PC-9 (cell line): ENCODE measurements around the gene PDK4.

ENCODE experiments used
- EZH2 ChIP-seq: fragments of 200-600 bp; sonication (generic); IDR thresholded peaks from 2 replicates; pipeline ENCODE4 v1.8.0; 2017; ENCODE audit warnings: antibody characterized with exemption, low read depth
- TF ChIP-seq, protein P1 (sequence below): fragments of 200-600 bp; sonication (generic); conservative IDR thresholded peaks from 2 replicates; pipeline ENCODE4 v1.6.1; 2017; ENCODE audit warnings: mixed run types, antibody characterized with exemption, mild to moderate bottlenecking, moderate library complexity

DNA sequence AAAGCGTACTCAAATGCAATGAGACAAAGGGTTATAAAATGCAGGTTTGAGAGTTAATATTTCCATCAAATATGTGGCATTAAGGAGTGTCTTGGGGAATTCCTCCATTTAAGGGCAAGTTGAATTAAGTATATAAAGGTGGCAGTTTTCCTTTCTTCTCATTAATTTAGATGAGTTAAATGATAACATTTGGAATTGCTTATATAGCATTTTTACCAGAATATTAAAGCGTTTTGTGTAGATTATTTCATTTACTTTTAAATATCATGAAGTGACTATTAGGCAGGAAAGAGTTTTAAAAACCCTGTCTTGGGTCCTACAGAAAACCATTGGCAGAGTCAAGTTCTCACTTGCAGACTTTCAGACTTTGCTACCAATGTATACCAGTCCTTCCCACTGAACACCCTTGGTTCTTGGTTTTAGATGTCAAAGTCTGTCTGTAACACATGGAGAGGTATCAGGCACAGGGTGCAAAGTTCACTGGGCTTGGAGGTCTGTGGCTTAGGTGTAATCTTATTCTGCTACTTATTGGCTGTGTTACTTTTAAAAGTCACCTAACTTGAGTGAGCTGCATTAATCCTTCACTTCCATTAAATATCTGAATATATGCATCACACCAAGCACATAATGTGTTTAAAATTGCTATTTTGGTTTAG is 59.5 kb downstream of the PDK4 start:
- TF ChIP-seq, protein P1, sequence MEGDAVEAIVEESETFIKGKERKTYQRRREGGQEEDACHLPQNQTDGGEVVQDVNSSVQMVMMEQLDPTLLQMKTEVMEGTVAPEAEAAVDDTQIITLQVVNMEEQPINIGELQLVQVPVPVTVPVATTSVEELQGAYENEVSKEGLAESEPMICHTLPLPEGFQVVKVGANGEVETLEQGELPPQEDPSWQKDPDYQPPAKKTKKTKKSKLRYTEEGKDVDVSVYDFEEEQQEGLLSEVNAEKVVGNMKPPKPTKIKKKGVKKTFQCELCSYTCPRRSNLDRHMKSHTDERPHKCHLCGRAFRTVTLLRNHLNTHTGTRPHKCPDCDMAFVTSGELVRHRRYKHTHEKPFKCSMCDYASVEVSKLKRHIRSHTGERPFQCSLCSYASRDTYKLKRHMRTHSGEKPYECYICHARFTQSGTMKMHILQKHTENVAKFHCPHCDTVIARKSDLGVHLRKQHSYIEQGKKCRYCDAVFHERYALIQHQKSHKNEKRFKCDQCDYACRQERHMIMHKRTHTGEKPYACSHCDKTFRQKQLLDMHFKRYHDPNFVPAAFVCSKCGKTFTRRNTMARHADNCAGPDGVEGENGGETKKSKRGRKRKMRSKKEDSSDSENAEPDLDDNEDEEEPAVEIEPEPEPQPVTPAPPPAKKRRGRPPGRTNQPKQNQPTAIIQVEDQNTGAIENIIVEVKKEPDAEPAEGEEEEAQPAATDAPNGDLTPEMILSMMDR: no peak
- no peak for TF ChIP-seq EZH2
